Activated CD8-positive, alpha-beta T cell treated with anti-CD3 and anti-CD28 coated beads, Interleukin-2, amount 10 ng/mL, durations not matched to agents 7 days and 5 days (primary cell): ENCODE data around the gene MAFB. TPM values are rescaled to one million over a fixed set of nuclear protein-coding genes. Genes with fewer than 3 reads are reported as not detected.

Experiments
- ATAC-seq: fragments of 150-1000 bp; cut with Tn5 transposase; one replicate; pipeline ENCODE4 v1.10.0; 2021; ENCODE audit warnings: moderate library complexity
- CTCF ChIA-PET: fragments of 350-600 bp; sonication (Branson Sonifier 250); formaldehyde crosslinking; loops from one replicate; lab custom pipeline; 2021; ENCODE audit warnings: antibody characterized with exemption; lab: Charles Lee
- POLR2A ChIA-PET: fragments of 350-600 bp; sonication (Branson Sonifier 250); formaldehyde crosslinking; loops from one replicate; lab custom pipeline; 2021; ENCODE audit warnings: antibody characterized with exemption; lab: Charles Lee
- DNase-seq: peaks from one replicate; pipeline ENCODE4 v3.0.0-alpha.2; 2020
- H3K27ac Mint-ChIP-seq: one replicate; pipeline ENCODE4 v1.8.0; 2021; ENCODE audit warnings: mild to moderate bottlenecking, mixed read lengths
- H3K27me3 Mint-ChIP-seq: one replicate; pipeline ENCODE4 v1.8.0; 2021; ENCODE audit warnings: low read depth, mixed read lengths
- H3K36me3 Mint-ChIP-seq: one replicate; pipeline ENCODE4 v1.8.0; 2021; ENCODE audit warnings: low read depth, mixed read lengths
- H3K4me1 Mint-ChIP-seq: one replicate; pipeline ENCODE4 v1.8.0; 2021; ENCODE audit warnings: low read depth, mixed read lengths
- H3K4me3 Mint-ChIP-seq: one replicate; pipeline ENCODE4 v1.8.0; 2021; ENCODE audit warnings: mild to moderate bottlenecking, mixed read lengths
- H3K9me3 Mint-ChIP-seq: one replicate; pipeline ENCODE4 v1.8.0; 2022; ENCODE audit warnings: mixed read lengths; ENCODE audit not compliant: insufficient read depth
- total RNA-seq, 2 experiments: library from RNA; stranded (reverse); gene quantifications; one replicate each; pipeline ENCODE4 v1.2.3, GENCODE V29; 2021

Gene MAFB
- total RNA-seq, 2 experiments from 2014 or later = 0.08 TPM; not detected in 1

DNA sequence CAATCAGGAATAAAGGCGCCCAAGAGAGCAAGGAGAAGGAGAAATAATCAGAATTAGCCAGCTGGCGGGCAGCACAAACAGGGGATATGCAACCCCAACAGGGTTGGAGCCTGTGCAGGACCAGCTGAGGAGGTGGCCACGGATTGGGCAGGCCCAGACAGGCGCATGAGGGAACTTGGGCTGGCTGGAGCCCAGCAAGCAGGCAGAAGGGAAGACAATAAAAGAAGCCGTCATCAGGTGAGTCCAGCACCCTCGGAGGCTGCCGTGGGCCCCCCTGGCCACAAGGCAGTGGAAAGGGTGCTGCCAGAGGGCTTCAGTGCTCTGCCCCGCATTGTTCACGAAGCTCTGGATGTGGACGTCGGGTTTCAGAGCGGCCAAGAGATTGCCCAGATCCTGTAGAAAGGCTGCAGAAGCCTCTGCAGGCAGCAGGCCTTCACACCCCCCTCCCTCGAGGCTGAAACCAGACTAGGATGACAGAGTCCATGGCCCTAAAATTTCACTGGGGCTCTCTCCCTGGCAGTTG is 28.4 kb upstream of the MAFB start:
- Mint-ChIP-seq H3K4me3 (no peak overlapping the region), H3K4me1 (no peaks in the 10 kb centered on the region), H3K36me3 (no peaks in the 10 kb centered on the region), H3K9me3 (no peaks in the 10 kb centered on the region), H3K27ac (no peak overlapping the region), H3K27me3 (no peaks in the 10 kb centered on the region)
- ATAC-seq = no peak
- no peak for DNase-seq
- ChIA-PET CTCF (no interaction called here), POLR2A (no interaction called here)

DNA sequence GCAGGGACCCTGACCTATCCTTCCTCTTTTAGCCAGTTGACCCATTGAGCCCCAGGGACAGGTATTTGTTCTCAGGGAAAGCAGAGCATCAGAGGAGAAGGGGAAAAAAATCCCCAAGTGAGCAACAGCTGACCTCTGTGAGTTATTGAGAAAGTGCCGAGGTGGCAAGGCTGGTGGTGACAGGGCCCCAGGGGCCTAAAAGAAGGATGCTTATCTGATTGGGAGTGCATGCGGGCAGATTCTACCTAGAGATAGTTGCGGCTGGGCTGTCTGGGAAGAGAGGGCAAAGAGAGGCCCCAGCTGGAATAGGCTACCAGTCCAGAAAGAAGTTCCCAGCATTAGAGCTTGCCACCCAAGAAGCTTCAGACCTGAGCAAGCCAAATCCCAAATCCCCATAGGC is 26.5 kb upstream of the MAFB start:
- POLR2A ChIA-PET = no interaction called here
- H3K27me3 Mint-ChIP-seq = peaks cover 5% of the 10 kb centered on the region
- no peak overlapping the region for H3K4me3 Mint-ChIP-seq
- H3K36me3 Mint-ChIP-seq = no peaks in the 10 kb centered on the region
- no peak overlapping the region for H3K27ac Mint-ChIP-seq
- no peaks in the 10 kb centered on the region for H3K4me1 Mint-ChIP-seq
- no peak for ATAC-seq
- no peaks in the 10 kb centered on the region for H3K9me3 Mint-ChIP-seq
- no peak for DNase-seq
- CTCF ChIA-PET = no interaction called here

DNA sequence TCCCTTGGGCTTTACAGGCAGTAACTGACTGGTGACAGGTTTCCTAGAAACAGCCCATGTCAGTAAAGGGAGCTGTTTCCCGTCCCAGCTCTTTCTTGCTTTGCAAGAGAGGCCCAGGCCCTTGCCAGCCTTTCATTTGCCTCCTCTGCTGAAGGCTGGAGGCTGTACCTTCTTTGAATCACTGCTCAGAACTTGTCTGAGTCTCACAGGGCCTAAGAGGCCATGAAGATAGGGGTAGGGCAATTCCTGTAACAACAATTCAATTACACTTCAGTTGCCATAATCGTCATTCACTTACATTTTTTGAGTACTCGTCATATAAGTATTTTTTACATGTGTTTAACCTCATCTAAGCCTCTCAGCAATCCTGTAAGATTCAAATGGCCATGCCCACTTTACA is 25.9 kb upstream of the MAFB start:
- H3K36me3 Mint-ChIP-seq = no peaks in the 10 kb centered on the region
- no peak overlapping the region for H3K4me3 Mint-ChIP-seq
- no peak overlapping the region for H3K27ac Mint-ChIP-seq
- DNase-seq (no peak), ATAC-seq (no peak)
- H3K9me3 Mint-ChIP-seq = no peaks in the 10 kb centered on the region
- H3K4me1 Mint-ChIP-seq = no peaks in the 10 kb centered on the region
- POLR2A ChIA-PET = no interaction called here
- H3K27me3 Mint-ChIP-seq = peaks cover 5% of the 10 kb centered on the region
- CTCF ChIA-PET = no interaction called here

DNA sequence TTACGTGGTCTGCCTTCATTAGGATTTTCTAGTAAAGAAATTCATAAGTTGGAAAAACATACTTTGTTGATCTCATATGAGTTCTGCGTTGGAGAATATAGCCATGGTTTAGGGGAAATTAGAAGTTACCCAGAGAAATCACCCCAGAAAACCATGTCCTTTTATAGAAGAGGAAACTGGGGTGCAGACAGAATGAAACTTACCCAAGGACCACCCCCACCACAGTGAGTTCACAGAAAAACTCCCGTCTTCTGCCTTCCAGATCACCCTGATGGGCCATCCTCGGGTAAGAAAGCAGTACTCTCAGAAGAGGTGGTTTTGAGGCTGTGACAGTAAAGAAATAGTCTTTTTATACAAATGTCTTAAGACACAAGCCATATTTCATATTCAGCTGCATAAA is 25.1 kb upstream of the MAFB start:
- CTCF ChIA-PET = no interaction called here
- no peak for ATAC-seq
- Mint-ChIP-seq H3K4me1 (no peaks in the 10 kb centered on the region), H3K27me3 (peaks cover 8% of the 10 kb centered on the region), H3K4me3 (no peak overlapping the region), H3K36me3 (no peaks in the 10 kb centered on the region), H3K27ac (no peak overlapping the region), H3K9me3 (no peaks in the 10 kb centered on the region)
- DNase-seq = no peak
- POLR2A ChIA-PET = no interaction called here

DNA sequence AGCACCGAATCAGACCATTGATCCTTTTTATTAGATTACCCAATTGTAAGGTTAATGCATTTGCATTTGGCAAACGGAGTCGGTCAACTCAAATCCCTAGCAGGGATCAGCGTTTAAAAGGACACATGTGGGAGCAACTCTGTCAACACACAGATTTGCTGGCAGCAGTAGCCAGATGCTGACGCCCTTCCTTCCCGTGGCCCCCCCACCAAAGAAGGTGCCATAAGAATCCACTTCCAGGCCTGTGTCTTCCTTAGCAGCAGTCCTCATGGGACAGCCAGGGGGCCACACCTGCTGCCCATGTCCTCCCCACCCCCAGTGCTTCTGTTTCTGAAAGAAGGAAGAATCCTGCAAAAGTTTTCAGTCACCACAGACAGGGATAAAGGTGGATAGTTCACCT is 24.5 kb upstream of the MAFB start:
- no peak overlapping the region for H3K4me3 Mint-ChIP-seq
- peaks cover 10% of the 10 kb centered on the region for H3K27me3 Mint-ChIP-seq
- ATAC-seq = no peak
- no peaks in the 10 kb centered on the region for H3K36me3 Mint-ChIP-seq
- DNase-seq = no peak
- no peaks in the 10 kb centered on the region for H3K4me1 Mint-ChIP-seq
- CTCF ChIA-PET = no interaction called here
- POLR2A ChIA-PET = no interaction called here
- no peak overlapping the region for H3K27ac Mint-ChIP-seq
- no peaks in the 10 kb centered on the region for H3K9me3 Mint-ChIP-seq

DNA sequence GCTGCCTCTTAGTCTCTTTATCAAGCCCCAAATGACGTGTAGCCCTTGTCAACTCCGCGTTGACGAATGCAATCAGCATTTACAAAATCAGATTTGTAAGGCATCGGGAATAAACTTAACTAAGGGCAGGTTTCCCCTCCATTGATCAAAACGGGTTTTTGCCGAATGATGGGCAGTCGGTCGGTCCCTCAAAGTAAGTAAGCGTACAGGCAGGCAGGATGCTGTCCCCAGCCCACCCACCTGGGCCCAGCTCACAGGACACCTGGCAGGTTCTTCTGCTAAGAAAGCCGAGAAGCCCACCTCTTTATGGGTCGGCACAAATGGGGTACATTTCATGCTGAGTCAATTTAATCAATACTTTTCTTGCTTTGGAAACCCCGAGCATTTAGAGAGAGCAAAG is 22.0 kb upstream of the MAFB start:
- Mint-ChIP-seq H3K27me3 (peaks cover 13% of the 10 kb centered on the region), H3K9me3 (no peaks in the 10 kb centered on the region), H3K4me3 (no peak overlapping the region), H3K36me3 (no peaks in the 10 kb centered on the region), H3K4me1 (no peaks in the 10 kb centered on the region), H3K27ac (no peak overlapping the region)
- POLR2A ChIA-PET = no interaction called here
- CTCF ChIA-PET = no interaction called here
- DNase-seq = no peak
- ATAC-seq = no peak

DNA sequence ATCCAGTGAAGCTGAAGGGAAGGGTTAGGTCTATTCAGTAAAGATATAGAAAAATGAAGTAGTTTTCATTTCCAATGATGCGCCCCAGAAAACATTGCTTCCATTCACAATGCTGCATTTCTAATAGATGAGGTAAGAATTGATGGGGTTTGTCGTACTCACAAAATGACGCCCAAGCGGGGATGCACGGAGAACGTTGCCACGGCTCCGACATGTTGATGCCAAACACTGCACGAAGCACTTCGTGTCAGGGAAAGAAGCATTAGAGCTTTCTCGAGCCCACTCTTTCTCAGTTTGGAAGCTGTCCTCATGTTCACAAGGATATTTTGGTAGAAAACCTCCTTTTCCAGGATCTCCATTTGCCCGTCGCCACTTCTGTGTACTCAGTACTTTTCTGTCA is 21.6 kb upstream of the MAFB start:
- ChIA-PET POLR2A (no interaction called here), CTCF (no interaction called here)
- DNase-seq = no peak
- no peaks in the 10 kb centered on the region for H3K9me3 Mint-ChIP-seq
- no peak for ATAC-seq
- H3K36me3 Mint-ChIP-seq = no peaks in the 10 kb centered on the region
- peaks cover 13% of the 10 kb centered on the region for H3K27me3 Mint-ChIP-seq
- no peak overlapping the region for H3K27ac Mint-ChIP-seq
- H3K4me1 Mint-ChIP-seq = no peaks in the 10 kb centered on the region
- H3K4me3 Mint-ChIP-seq = no peak overlapping the region

DNA sequence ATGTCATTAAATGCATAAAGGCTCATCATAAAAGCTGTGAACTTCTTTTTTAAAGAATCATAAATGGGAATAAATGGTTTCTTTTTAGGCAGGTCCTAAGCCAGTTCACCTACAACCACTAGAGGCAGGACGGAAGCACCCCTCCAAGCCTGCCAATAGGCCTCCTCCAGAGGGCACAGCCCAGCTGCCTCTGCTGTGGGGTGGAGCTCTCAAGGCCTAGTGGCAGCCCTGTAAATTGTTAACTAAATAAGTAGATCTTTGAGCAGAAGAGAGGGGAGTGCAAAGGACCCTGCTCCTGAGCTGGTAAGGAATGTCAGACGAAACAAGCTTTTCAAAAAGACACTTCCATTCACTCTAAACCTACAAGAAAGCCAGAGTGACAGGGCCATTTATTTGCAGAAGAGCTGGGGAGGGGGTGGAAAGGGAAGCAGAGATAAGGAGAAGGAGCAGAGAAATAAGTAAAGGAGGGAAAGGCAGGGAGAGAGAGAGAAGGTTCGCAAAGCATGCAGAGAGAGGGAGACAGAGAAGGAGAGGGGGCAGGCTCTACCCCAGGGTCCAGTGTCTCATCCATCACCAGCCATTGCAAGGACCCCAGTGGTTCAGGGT is 18.0 kb upstream of the MAFB start:
- Mint-ChIP-seq H3K27ac (no peak overlapping the region), H3K27me3 (peaks cover 17% of the 10 kb centered on the region), H3K36me3 (no peaks in the 10 kb centered on the region), H3K9me3 (no peaks in the 10 kb centered on the region), H3K4me3 (no peak overlapping the region), H3K4me1 (no peaks in the 10 kb centered on the region)
- DNase-seq (no peak), ATAC-seq (no peak)
- ChIA-PET CTCF (interaction anchor here (0.7 to 1.5 kb wide), 2 partner anchors 18 to 34 kb away, joined by 4 to 6 read pairs; partner anchors contain the start of gene MAFB), POLR2A (no interaction called here)

DNA sequence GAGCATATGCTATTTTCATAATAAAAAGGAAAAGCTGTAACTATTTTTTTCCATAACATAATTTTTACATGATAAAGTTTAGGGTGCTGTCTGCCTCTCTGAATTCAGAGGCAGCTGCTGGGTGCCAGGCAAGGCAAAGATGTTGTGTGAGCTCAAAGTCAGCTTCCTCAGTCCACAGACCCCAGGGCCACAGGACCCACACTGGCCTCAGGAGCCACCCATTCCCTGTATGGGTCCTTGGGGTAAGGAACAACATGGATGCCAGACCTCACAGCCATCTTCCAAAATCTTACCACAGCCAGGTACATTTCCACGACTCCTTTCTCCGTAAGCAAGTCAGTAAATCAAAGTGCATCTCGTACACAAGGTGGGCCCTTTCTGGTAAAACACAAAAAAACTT is 16.4 kb upstream of the MAFB start:
- H3K9me3 Mint-ChIP-seq = no peaks in the 10 kb centered on the region
- ChIA-PET CTCF (interaction anchor here (0.6 to 1.6 kb wide), 2 partner anchors 16 to 258 kb away, joined by 3 to 7 read pairs; partner anchors contain the start of gene MAFB), POLR2A (no interaction called here)
- DNase-seq = no peak
- H3K36me3 Mint-ChIP-seq = no peaks in the 10 kb centered on the region
- peaks cover 12% of the 10 kb centered on the region for H3K27me3 Mint-ChIP-seq
- H3K4me3 Mint-ChIP-seq = no peak overlapping the region
- H3K4me1 Mint-ChIP-seq = no peaks in the 10 kb centered on the region
- no peak overlapping the region for H3K27ac Mint-ChIP-seq
- ATAC-seq = no peak

DNA sequence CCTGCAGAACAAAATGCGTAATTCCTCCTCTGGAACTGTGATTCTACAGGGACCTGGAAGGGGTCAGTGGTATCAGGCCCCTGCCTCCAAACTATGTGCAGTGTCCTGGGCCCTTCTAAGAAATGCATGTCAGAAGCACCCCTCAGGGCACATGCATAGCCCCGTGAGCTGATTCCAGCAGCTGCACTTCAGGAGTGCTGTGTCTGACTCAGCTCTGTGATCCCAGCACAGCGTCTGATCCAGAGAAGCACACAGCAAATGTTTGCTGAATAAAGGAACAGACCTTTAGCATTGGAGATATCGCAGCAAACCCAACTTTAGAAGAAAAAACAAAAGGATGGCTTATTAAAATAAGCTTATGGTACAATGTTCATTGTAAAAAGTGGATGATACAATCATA is 15.8 kb upstream of the MAFB start:
- H3K36me3 Mint-ChIP-seq = no peaks in the 10 kb centered on the region
- H3K9me3 Mint-ChIP-seq = no peaks in the 10 kb centered on the region
- no peaks in the 10 kb centered on the region for H3K4me1 Mint-ChIP-seq
- no peak overlapping the region for H3K27ac Mint-ChIP-seq
- H3K27me3 Mint-ChIP-seq = peaks cover 16% of the 10 kb centered on the region
- DNase-seq (no peak), ATAC-seq (no peak)
- POLR2A ChIA-PET = no interaction called here
- CTCF ChIA-PET = interaction anchor here (0.6 to 1.6 kb wide), 3 partner anchors 16 to 381 kb away, joined by 3 to 7 read pairs (median 3); partner anchors contain the start of gene MAFB
- no peak overlapping the region for H3K4me3 Mint-ChIP-seq

DNA sequence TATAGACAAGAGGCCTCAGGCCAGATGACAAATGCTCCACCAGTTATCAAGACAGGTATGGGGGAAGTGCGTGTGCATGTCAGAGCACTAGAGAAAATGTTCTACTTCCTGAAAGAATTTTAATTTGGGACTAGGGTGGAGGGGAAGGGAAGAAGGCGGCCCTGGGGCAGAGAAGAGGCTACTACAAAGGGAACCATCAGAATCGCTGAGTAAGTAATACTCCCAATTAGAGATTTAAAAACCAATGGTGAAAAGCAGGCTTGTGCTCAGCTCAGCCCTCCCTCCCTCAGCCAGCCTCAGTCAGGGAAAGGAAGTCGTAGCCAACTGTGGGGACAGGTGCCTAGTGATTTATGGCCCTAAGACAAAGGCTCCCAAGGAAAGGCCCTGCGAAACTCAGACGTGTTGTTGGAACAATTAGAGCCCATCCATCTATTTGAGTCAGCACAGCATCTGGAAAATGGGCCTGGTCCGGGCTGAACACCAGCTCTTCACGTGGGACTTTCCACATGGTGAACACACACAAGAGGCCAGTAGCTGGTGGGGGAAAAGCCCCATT is 15.0 kb upstream of the MAFB start:
- Mint-ChIP-seq H3K27me3 (peaks cover 18% of the 10 kb centered on the region), H3K4me3 (no peak overlapping the region), H3K36me3 (no peaks in the 10 kb centered on the region), H3K9me3 (no peaks in the 10 kb centered on the region), H3K27ac (no peak overlapping the region), H3K4me1 (no peaks in the 10 kb centered on the region)
- no peak for ATAC-seq
- POLR2A ChIA-PET = no interaction called here
- DNase-seq = no peak
- CTCF ChIA-PET = interaction anchor here (0.6 to 1.6 kb wide), 2 partner anchors 15 to 382 kb away, joined by 3 to 7 read pairs; partner anchors contain the start of gene MAFB

DNA sequence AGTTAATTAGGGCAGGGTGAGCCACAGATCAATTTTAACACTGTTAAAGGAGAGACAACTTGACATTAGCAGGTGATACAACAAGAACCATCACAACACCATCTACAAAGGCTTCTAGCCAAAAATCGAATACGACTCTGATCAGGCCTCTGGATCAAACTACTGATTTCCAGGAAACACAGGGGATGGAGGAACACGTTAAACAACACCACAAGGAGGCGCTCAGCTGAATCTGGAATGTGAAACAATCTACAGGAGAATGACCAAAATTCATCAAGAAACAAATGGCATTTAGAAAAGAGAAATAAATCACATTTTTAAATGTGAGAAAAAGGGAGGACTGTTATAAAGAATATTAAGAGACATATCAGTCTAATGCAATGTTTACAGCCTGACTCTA is 13.5 kb upstream of the MAFB start:
- Mint-ChIP-seq H3K27me3 (peaks cover 29% of the 10 kb centered on the region), H3K36me3 (no peaks in the 10 kb centered on the region), H3K4me1 (no peaks in the 10 kb centered on the region), H3K27ac (no peak overlapping the region), H3K4me3 (no peak overlapping the region), H3K9me3 (no peaks in the 10 kb centered on the region)
- no peak for DNase-seq
- ChIA-PET POLR2A (interaction anchor here (1.2 kb wide), 1 partner anchor 10 kb away, joined by 3 read pairs; no protein-coding TSS in a partner anchor), CTCF (no interaction called here)
- ATAC-seq = no peak
